Activated T-cell treated with anti-CD3 and anti-CD28 coated beads, Interleukin-2, amount 50 U/mL, for 4 hours (primary cell): ENCODE results near the gene ZNF804B. TPM values are rescaled to one million over a fixed set of nuclear protein-coding genes. Genes with fewer than 3 reads are reported as not detected.

Experiments
- total RNA-seq, 3 donors: library from RNA; stranded (reverse); gene quantifications; one replicate each; pipeline ENCODE4 v1.2.1, GENCODE V29; 2021

Gene ZNF804B
- total RNA-seq, 3 donors from 2014 or later: not detected

Other genes starting within 250 kb of the ZNF804B start
- not detected for gene TEX47, start 36.0 kb downstream of the ZNF804B start, total RNA-seq